Fibroblast of mammary gland (primary cell): ENCODE data around the gene SYTL4.
A peak's percentile ranks its signal among the peaks of the same experiment; 100 is the strongest.

ENCODE experiments used
- DNase-seq: peaks from one replicate; pipeline ENCODE4 v3.0.0-alpha.2; 2010; ENCODE audit warnings: low read depth
- H3K4me3 ChIP-seq: 2 replicates; pipeline ENCODE4 v1.5.1; 2011; ENCODE audit warnings: low read depth, mild to moderate bottlenecking, low read length, moderate library complexity; ENCODE audit not compliant: control insufficient read depth
- CTCF ChIP-seq: conservative IDR thresholded peaks from 2 replicates; pipeline ENCODE4 v1.5.1; 2011; ENCODE audit warnings: low read depth, low read length, inconsistent platforms; ENCODE audit not compliant: control insufficient read depth, insufficient read depth

The SYTL4 gene

GRCh38 chrX:100645106-100645505 lies 86.8 kb downstream of the SYTL4 start:
- DNase-seq, result no peak
- peak overlapping the region; percentile 75 for H3K4me3 ChIP-seq
- TF ChIP-seq CTCF, result no peak

- H3K4me3 ChIP-seq, result peak within 1 kb of the TSS; percentile 75
- peak; percentile 92 for DNase-seq
- no peak for TF ChIP-seq CTCF
Measured at GRCh38 chrX:100643956-100644860, 87.7 kb downstream of the SYTL4 start, which contains the start of gene SRPX2. Gene SRPX2, plus strand, starts transcription at chrX:100644199. Its CDS starts 2,124 bp downstream, at chrX:100646323.

GRCh38 chrX:100643212-100643611 lies 88.7 kb downstream of the SYTL4 start:
- no peak for DNase-seq
- H3K4me3 ChIP-seq, result no peak overlapping the region
- TF ChIP-seq CTCF, result no peak

- no peak for DNase-seq
- TF ChIP-seq CTCF, result no peak
- H3K4me3 ChIP-seq, result no peak overlapping the region
Measured at GRCh38 chrX:100642290-100642689, 89.6 kb downstream of the SYTL4 start.

- peak within 1 kb of the TSS; percentile 68 for H3K4me3 ChIP-seq
- peak; percentile 86 for DNase-seq
- TF ChIP-seq CTCF, result peak; percentile 46
Measured at GRCh38 chrX:100636321-100636991, 95.5 kb downstream of the SYTL4 start, which contains the start of gene TSPAN6. Gene TSPAN6, minus strand, starts transcription at chrX:100636806. Its CDS starts 112 bp downstream, at chrX:100636694.

- DNase-seq, result no peak
- TF ChIP-seq CTCF, result no peak
- peak overlapping the region; percentile 68 for H3K4me3 ChIP-seq
Measured at GRCh38 chrX:100635989-100636320, 96.0 kb downstream of the SYTL4 start.
